WTC11 (cell line): ENCODE measurements around the gene MARCHF11. TPM values are rescaled to one million over a fixed set of nuclear protein-coding genes. Genes with fewer than 3 reads are reported as not detected.

Source experiments
- ATAC-seq: fragments of 200-7000 bp; cut with Tn5 transposase; 2 replicates; pipeline ENCODE4 v1.10.0; 2021; ENCODE audit warnings: mild to moderate bottlenecking, moderate library complexity
- CTCF ChIA-PET: fragments of 300-600 bp; sonication (Branson Sonifier 250); formaldehyde crosslinking; loops from one replicate; lab custom pipeline; 2021; ENCODE audit warnings: antibody characterized with exemption; lab: Charles Lee
- POLR2A ChIA-PET: fragments of 350-600 bp; sonication (Branson Sonifier 250); formaldehyde crosslinking; loops from one replicate; lab custom pipeline; 2021; ENCODE audit warnings: antibody characterized with exemption; lab: Charles Lee
- DNase-seq: peaks from one replicate; pipeline ENCODE4 v3.0.0; 2021; ENCODE audit warnings: low spot score
- H3K27ac Mint-ChIP-seq: 2 replicates; pipeline ENCODE4 v1.8.0; 2021; ENCODE audit warnings: mixed read lengths
- H3K27me3 Mint-ChIP-seq: 2 replicates; pipeline ENCODE4 v1.8.0; 2021; ENCODE audit warnings: low read depth, mild to moderate bottlenecking, moderate library complexity, mixed read lengths
- H3K36me3 Mint-ChIP-seq: 2 replicates; pipeline ENCODE4 v1.8.0; 2021; ENCODE audit warnings: mixed read lengths
- H3K4me1 Mint-ChIP-seq: 2 replicates; pipeline ENCODE4 v1.8.0; 2022; ENCODE audit warnings: mixed read lengths
- H3K4me3 Mint-ChIP-seq: 2 replicates; pipeline ENCODE4 v1.8.0; 2021; ENCODE audit warnings: mild to moderate bottlenecking, moderate library complexity, mixed read lengths
- H3K9me3 Mint-ChIP-seq: 2 replicates; pipeline ENCODE4 v1.8.0; 2021; ENCODE audit warnings: mixed read lengths
- AFF4 ChIP-seq: sonication (generic); formaldehyde crosslinking; IDR thresholded peaks from 2 replicates; pipeline ENCODE4 v1.8.1; 2023; ENCODE audit warnings: mild to moderate bottlenecking, missing genetic modification reagents, borderline replicate concordance
- ATF6 ChIP-seq: sonication (generic); formaldehyde crosslinking; IDR thresholded peaks from 2 replicates; pipeline ENCODE4 v1.8.1; 2023; ENCODE audit warnings: mild to moderate bottlenecking, missing genetic modification reagents
- CDX4 ChIP-seq: fragments of 250-450 bp; sonication (Bioruptor Pico); IDR thresholded peaks from 2 replicates; pipeline ENCODE4 v1.9.0; 2021; ENCODE audit warnings: moderate library complexity, mild to moderate bottlenecking, inconsistent platforms, borderline replicate concordance
- ELF4 ChIP-seq: sonication (generic); formaldehyde crosslinking; IDR thresholded peaks from 2 replicates; pipeline ENCODE4 v1.8.1; 2022; ENCODE audit warnings: low read depth, mild to moderate bottlenecking, moderate library complexity, missing genetic modification reagents
- FOXP1 ChIP-seq: sonication (generic); formaldehyde crosslinking; IDR thresholded peaks from 2 replicates; pipeline ENCODE4 v1.8.0; 2022; ENCODE audit warnings: missing genetic modification reagents, mild to moderate bottlenecking, moderate library complexity, borderline replicate concordance
- FOXP4 ChIP-seq: sonication (generic); formaldehyde crosslinking; IDR thresholded peaks from 2 replicates; pipeline ENCODE4 v1.8.0; 2022; ENCODE audit warnings: mild to moderate bottlenecking, missing genetic modification reagents
- GRHL2 ChIP-seq: fragments of 250-450 bp; sonication (Bioruptor Pico); IDR thresholded peaks from 2 replicates; pipeline ENCODE4 v1.8.0; 2022; ENCODE audit warnings: mild to moderate bottlenecking, moderate library complexity; ENCODE audit not compliant: insufficient replicate concordance, severe bottlenecking
- MLX ChIP-seq: sonication (generic); formaldehyde crosslinking; IDR thresholded peaks from 2 replicates; pipeline ENCODE4 v1.8.1; 2023; ENCODE audit warnings: mild to moderate bottlenecking, missing genetic modification reagents, moderate library complexity
- MXD4 ChIP-seq: fragments of 250-450 bp; sonication (Bioruptor Pico); IDR thresholded peaks from 2 replicates; pipeline ENCODE4 v1.8.0; 2021; ENCODE audit warnings: mild to moderate bottlenecking, moderate library complexity, borderline replicate concordance
- NFE2L1 ChIP-seq: sonication (generic); formaldehyde crosslinking; IDR thresholded peaks from 2 replicates; pipeline ENCODE4 v1.8.1; 2023; ENCODE audit warnings: missing genetic modification reagents
- NR3C1 ChIP-seq: sonication (generic); formaldehyde crosslinking; conservative IDR thresholded peaks from 2 replicates; pipeline ENCODE4 v1.8.1; 2023; ENCODE audit warnings: low read depth, mild to moderate bottlenecking, missing genetic modification reagents
- OVOL2 ChIP-seq: fragments of 250-450 bp; sonication (Bioruptor Pico); IDR thresholded peaks from 2 replicates; pipeline ENCODE4 v1.9.0; 2021; ENCODE audit warnings: mild to moderate bottlenecking, borderline replicate concordance
- PRRX2 ChIP-seq: fragments of 250-450 bp; sonication (Bioruptor Pico); IDR thresholded peaks from 2 replicates; pipeline ENCODE4 v1.8.0; 2021; ENCODE audit warnings: mild to moderate bottlenecking
- TCF7 ChIP-seq: sonication (generic); formaldehyde crosslinking; IDR thresholded peaks from 2 replicates; pipeline ENCODE4 v1.8.0; 2022; ENCODE audit warnings: mild to moderate bottlenecking, low read depth, missing genetic modification reagents, moderate library complexity
- TEAD1 ChIP-seq: sonication (generic); formaldehyde crosslinking; IDR thresholded peaks from 2 replicates; pipeline ENCODE4 v1.8.0; 2022; ENCODE audit warnings: mild to moderate bottlenecking, missing genetic modification reagents
- TP53 ChIP-seq: sonication (generic); formaldehyde crosslinking; IDR thresholded peaks from 2 replicates; pipeline ENCODE4 v1.8.1; 2023; ENCODE audit warnings: mild to moderate bottlenecking, missing genetic modification reagents
- ZMAT4 ChIP-seq: fragments of 250-450 bp; sonication (Bioruptor Pico); IDR thresholded peaks from 2 replicates; pipeline ENCODE4 v1.9.0; 2021; ENCODE audit warnings: mild to moderate bottlenecking
- ZNF138 ChIP-seq: sonication (generic); formaldehyde crosslinking; conservative IDR thresholded peaks from 2 replicates; pipeline ENCODE4 v1.8.1; 2022; ENCODE audit warnings: mild to moderate bottlenecking, moderate library complexity, missing genetic modification reagents
- ZNF232 ChIP-seq: sonication (generic); formaldehyde crosslinking; IDR thresholded peaks from 2 replicates; pipeline ENCODE4 v1.8.0; 2022; ENCODE audit warnings: mild to moderate bottlenecking, missing genetic modification reagents
- ZNF532 ChIP-seq: fragments of 250-450 bp; sonication (Bioruptor Pico); IDR thresholded peaks from 2 replicates; pipeline ENCODE4 v1.9.0; 2021; ENCODE audit warnings: mild to moderate bottlenecking, borderline replicate concordance
- total RNA-seq: library from RNA; stranded (reverse); gene quantifications from 3 replicates; pipeline ENCODE4 v1.2.3, GENCODE V29; 2021

MARCHF11 gene
- total RNA-seq, 1 experiment from 2014 or later = 2.9 TPM

GRCh38 chr5:16147179-16147900 is 32.3 kb downstream of the MARCHF11 start:
- peaks cover 7% of the 10 kb centered on the region for H3K36me3 Mint-ChIP-seq
- ChIA-PET POLR2A (no interaction called here), CTCF (no interaction called here)
- H3K4me3 Mint-ChIP-seq = no peak overlapping the region
- peaks cover 6% of the 10 kb centered on the region for H3K4me1 Mint-ChIP-seq
- TF ChIP-seq ATF6 (CRISPR knock-in tag) (no peak), TEAD1 (CRISPR knock-in tag) (no peak), TP53 (CRISPR knock-in tag) (no peak), ZNF532 (CRISPR knock-in tag) (no peak), TCF7 (no peak), NFE2L1 (CRISPR knock-in tag) (no peak), PRRX2 (CRISPR knock-in tag) (no peak)
- TF ChIP-seq, all 79 proteins: peak for 0
- DNase-seq = no peak
- Mint-ChIP-seq H3K9me3 (peaks cover 16% of the 10 kb centered on the region), H3K27ac (no peak overlapping the region), H3K27me3 (peaks cover 3% of the 10 kb centered on the region; the same call in 1 of the 2 replicates)
- no peak for ATAC-seq

- ATAC-seq = no peak
- TF ChIP-seq NR3C1 (CRISPR knock-in tag) (no peak), FOXP1 (no peak), ELF4 (CRISPR knock-in tag) (no peak), FOXP4 (CRISPR knock-in tag) (no peak), MXD4 (no peak), OVOL2 (CRISPR knock-in tag) (no peak), MLX (CRISPR knock-in tag) (no peak), ZMAT4 (CRISPR knock-in tag) (no peak), CDX4 (CRISPR knock-in tag) (no peak), ZNF232 (CRISPR knock-in tag) (no peak), AFF4 (CRISPR knock-in tag) (no peak), GRHL2 (no peak), ZNF138 (no peak), PRRX2 (CRISPR knock-in tag) (no peak)
- TF ChIP-seq, all 79 proteins: peak for 0
- CTCF ChIA-PET = no interaction called here
- POLR2A ChIA-PET = no interaction called here
- Mint-ChIP-seq H3K9me3 (peaks cover 14% of the 10 kb centered on the region), H3K4me1 (peaks cover 6% of the 10 kb centered on the region), H3K27ac (no peak overlapping the region), H3K4me3 (no peak overlapping the region), H3K36me3 (peaks cover 8% of the 10 kb centered on the region), H3K27me3 (peaks cover under 1% of the 10 kb centered on the region; the same call in 1 of the 2 replicates)
- no peak for DNase-seq
Measured at GRCh38 chr5:16144416-16144815, 35.2 kb downstream of the MARCHF11 start.
